A549 (cell line): ENCODE data around the gene OVCH1. TPM values are rescaled to one million over a fixed set of nuclear protein-coding genes. Genes with fewer than 3 reads are reported as not detected.

Experiments used
- ATAC-seq, 2 experiments: fragments of 200-7000 bp in 1 of 2; fragments of >200 bp in 1 of 2; cut with Nextera tagmentation in 1 of 2; cut with Tn5 transposase in 1 of 2; 3 replicates each; pipeline versions ENCODE4 v1.8.0 to v1.9.1; 2018 to 2020; ENCODE audit warnings: mild to moderate bottlenecking in 1 of 2, moderate library complexity in 1 of 2
- CTCF ChIA-PET: fragments of 300-600 bp; sonication (Branson Sonifier 250); formaldehyde crosslinking; extraction: SDS; loops from one replicate; lab custom pipeline; 2021; ENCODE audit warnings: antibody characterized with exemption, inconsistent platforms; lab: Yijun Ruan, JAX
- POLR2A ChIA-PET: fragments of 350-600 bp; formaldehyde crosslinking; extraction: SDS; loops from one replicate; lab custom pipeline; 2021; ENCODE audit warnings: antibody characterized with exemption, inconsistent platforms; lab: Yijun Ruan, JAX
- DNase-seq, 2 experiments: peaks; one replicate each; pipeline versions ENCODE4 v3.0.0 to v3.0.0-alpha.2; 2011 to 2016; ENCODE audit warnings: low read depth in 1 of 2, low spot score in 1 of 2
- FAIRE-seq: peaks from 2 replicates; lab custom pipeline; 2011; peaks lifted over from hg19 to GRCh38; lab: Jason Lieb, UNC
- H3K27ac ChIP-seq, 2 experiments: fragments of >200 bp; sonication (Bioruptor Twin); formaldehyde crosslinking; 3 replicates each; pipeline ENCODE4 v1.5.1; 2016 to 2017
- H3K4me1 ChIP-seq: fragments of >200 bp; sonication (Bioruptor Twin); formaldehyde crosslinking; 3 replicates; pipeline ENCODE4 v1.6.1; 2016
- H3K4me2 ChIP-seq: fragments of >200 bp; sonication (Bioruptor Twin); formaldehyde crosslinking; 3 replicates; pipeline ENCODE4 v1.6.1; 2016
- H3K4me3 ChIP-seq: fragments of >200 bp; sonication (Bioruptor Twin); formaldehyde crosslinking; 3 replicates; pipeline ENCODE4 v1.5.1; 2016
- H3K9me3 ChIP-seq: fragments of >200 bp; sonication (Bioruptor Twin); formaldehyde crosslinking; 3 replicates; pipeline ENCODE4 v1.6.1; 2016
- CBX2 ChIP-seq: fragments of 200-600 bp; sonication (generic); IDR thresholded peaks from 2 replicates; pipeline ENCODE4 v1.6.1; 2016; ENCODE audit warnings: low read depth, mild to moderate bottlenecking, borderline replicate concordance
- CBX8 ChIP-seq: fragments of 200-600 bp; sonication (generic); IDR thresholded peaks from 2 replicates; pipeline ENCODE4 v1.6.1; 2016
- CHD2 ChIP-seq: fragments of 150-350 bp; IDR thresholded peaks from 2 replicates; pipeline ENCODE4 v1.6.1; 2014; ENCODE audit warnings: low read length; ENCODE audit not compliant: partially characterized antibody
- EHMT2 ChIP-seq: fragments of 200-600 bp; sonication (generic); IDR thresholded peaks from 2 replicates; pipeline ENCODE4 v1.6.1; 2016; ENCODE audit warnings: antibody characterized with exemption, low read depth, mild to moderate bottlenecking, moderate library complexity
- EP300 ChIP-seq, 2 experiments: fragments of >200 bp; sonication (Bioruptor Twin); formaldehyde crosslinking; IDR thresholded peaks; 2 replicates in 1 of 2; 3 replicates in 1 of 2; pipeline ENCODE4 v1.6.1; 2016 to 2017
- ESRRA ChIP-seq: fragments of 150-350 bp; IDR thresholded peaks from 2 replicates; pipeline ENCODE4 v1.6.1; 2014; ENCODE audit warnings: mild to moderate bottlenecking, low read length, borderline replicate concordance
- FOSL2 ChIP-seq, 2 experiments: fragments of 450-650 bp in 1 of 2; fragments of >200 bp in 1 of 2; sonication (Bioruptor Twin) in 1 of 2; formaldehyde crosslinking; IDR thresholded peaks; 2 replicates each; pipeline versions ENCODE4 v1.5.0 to v1.6.1; 2016 to 2020; ENCODE audit warnings: mild to moderate bottlenecking in 1 of 2, moderate library complexity in 1 of 2
- HDAC2 ChIP-seq: fragments of 200-600 bp; sonication (generic); IDR thresholded peaks from 2 replicates; pipeline ENCODE4 v1.6.1; 2016
- HEYL ChIP-seq: fragments of 250-450 bp; sonication (Bioruptor Pico); IDR thresholded peaks from 2 replicates; pipeline ENCODE4 v1.8.0; 2021; ENCODE audit warnings: mild to moderate bottlenecking, moderate library complexity
- HOXA7 ChIP-seq: fragments of 250-450 bp; sonication (Bioruptor Pico); IDR thresholded peaks from 2 replicates; pipeline ENCODE4 v1.5.0; 2020; ENCODE audit warnings: mild to moderate bottlenecking, moderate library complexity
- HOXB5 ChIP-seq: fragments of 250-450 bp; sonication (Bioruptor Pico); IDR thresholded peaks from 2 replicates; pipeline ENCODE4 v1.5.0; 2020; ENCODE audit warnings: mild to moderate bottlenecking, moderate library complexity
- MYC ChIP-seq: IDR thresholded peaks from 2 replicates; pipeline ENCODE4 v1.6.1; 2012; ENCODE audit warnings: mild to moderate bottlenecking, inconsistent platforms, low read length, improper control_type of control experiment, borderline replicate concordance
- NFE2L2 ChIP-seq: fragments of 150-350 bp; conservative IDR thresholded peaks from 2 replicates; pipeline ENCODE4 v1.6.1; 2014; ENCODE audit warnings: low read length
- POLR2AphosphoS2 ChIP-seq: conservative IDR thresholded peaks from 2 replicates; pipeline ENCODE4 v1.6.1; 2012; ENCODE audit warnings: low read length, improper control_type of control experiment, inconsistent platforms
- RAD21 ChIP-seq, 2 experiments: fragments of >200 bp in 1 of 2; sonication (Bioruptor Twin) in 1 of 2; formaldehyde crosslinking in 1 of 2; IDR thresholded peaks in 1 of 2; conservative IDR thresholded peaks in 1 of 2; 2 replicates in 1 of 2; 3 replicates in 1 of 2; pipeline ENCODE4 v1.6.1; 2012 to 2018; ENCODE audit warnings: inconsistent platforms in 1 of 2
- RARB ChIP-seq: fragments of 250-450 bp; sonication (Bioruptor Pico); IDR thresholded peaks from 2 replicates; pipeline ENCODE4 v1.8.0; 2021; ENCODE audit warnings: mild to moderate bottlenecking, moderate library complexity
- SMC3 ChIP-seq: fragments of >200 bp; sonication (Bioruptor Twin); formaldehyde crosslinking; IDR thresholded peaks from 3 replicates; pipeline ENCODE4 v1.6.1; 2018; ENCODE audit warnings: inconsistent platforms
- ZNF302 ChIP-seq: fragments of 250-450 bp; sonication (Bioruptor Pico); IDR thresholded peaks from 2 replicates; pipeline ENCODE4 v1.9.0; 2021; ENCODE audit warnings: inconsistent platforms, mild to moderate bottlenecking, moderate library complexity
- WGBS: methylation state at CpG from one replicate; pipeline ENCODE4 v1.1.6; 2017; ENCODE audit errors: missing lambda C conversion rate; 5-methylcytosine and 5-hydroxymethylcytosine counted together
- polyA plus RNA-seq, 4 experiments: library from polyadenylated mRNA; depleted of rRNA in 3 of 4; stranded (reverse); fragments of >200 nt; fragmentation: RNase III in 1 of 4; extraction: RNeasy Plus Mini Kit Qiagen cat#74134 plus additional on column Dnase treatment in 1 of 4; gene quantifications; 2 replicates in 3 of 4; 3 replicates in 1 of 4; pipeline ENCODE4 v1.2.3, GENCODE V29; 2011 to 2017
- TF ChIP-seq, protein P1 (sequence below): IDR thresholded peaks from 2 replicates; pipeline ENCODE4 v1.6.1; 2012
- TF ChIP-seq, protein P2 (sequence below): fragments of >200 bp; sonication (Bioruptor Twin); formaldehyde crosslinking; IDR thresholded peaks from 3 replicates; pipeline ENCODE4 v1.5.1; 2016

The OVCH1 gene
- polyA plus RNA-seq, 2 of the 4 experiments (the other 2 are of a cell fraction) = not detected

DNA sequence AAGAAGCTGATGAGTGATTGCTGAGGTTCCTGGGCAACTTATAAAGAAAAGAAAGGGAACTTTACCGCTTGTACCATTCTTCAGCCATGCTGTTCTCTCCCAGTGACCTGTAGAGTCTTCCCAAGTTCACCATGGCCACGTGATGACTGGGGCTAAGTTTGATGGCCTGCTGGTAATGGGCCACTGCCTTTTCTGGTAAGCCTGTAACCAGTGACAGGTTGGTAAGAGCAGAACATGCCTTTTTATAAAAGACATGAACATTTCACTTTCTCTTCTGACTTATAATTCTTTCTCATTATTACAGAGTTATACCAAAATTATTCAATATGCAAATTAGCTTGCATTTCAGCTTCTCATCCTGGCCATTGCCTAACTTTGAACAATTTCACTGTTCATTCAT, 20.9 kb upstream of the OVCH1 start:
- H3K9me3 ChIP-seq = no peaks in the 10 kb centered on the region
- no peak overlapping the region for H3K27ac ChIP-seq
- 0% methylated on average over 2 of the region's 2 CpGs for WGBS
- H3K4me2 ChIP-seq = no peak overlapping the region
- ATAC-seq = no peak
- no peak for FAIRE-seq
- no peak for DNase-seq
- H3K4me3 ChIP-seq = no peak overlapping the region
- H3K4me1 ChIP-seq = no peaks in the 10 kb centered on the region
- CTCF ChIA-PET = interaction anchor here (0.6 to 2.7 kb wide), 9 partner anchors 8 to 1762 kb away, joined by 3 to 10 read pairs (median 6); no protein-coding TSS in a partner anchor
- TF ChIP-seq CHD2 (no peak), NFE2L2 (no peak), ESRRA (no peak), POLR2AphosphoS2 (no peak), CBX2 (no peak), SMC3 (no peak), HDAC2 (no peak), CBX8 (no peak), HEYL (no peak), EHMT2 (no peak), HOXA7 (no peak), RARB (no peak), EP300 (IDR thresholded peaks at IDR 0.05) (no peak), RAD21 (conservative IDR thresholded peaks at IDR 0.05 in 1 of 2, IDR thresholded peaks at IDR 0.05 in 1 of 2) (no peak)
- TF ChIP-seq, protein P1, sequence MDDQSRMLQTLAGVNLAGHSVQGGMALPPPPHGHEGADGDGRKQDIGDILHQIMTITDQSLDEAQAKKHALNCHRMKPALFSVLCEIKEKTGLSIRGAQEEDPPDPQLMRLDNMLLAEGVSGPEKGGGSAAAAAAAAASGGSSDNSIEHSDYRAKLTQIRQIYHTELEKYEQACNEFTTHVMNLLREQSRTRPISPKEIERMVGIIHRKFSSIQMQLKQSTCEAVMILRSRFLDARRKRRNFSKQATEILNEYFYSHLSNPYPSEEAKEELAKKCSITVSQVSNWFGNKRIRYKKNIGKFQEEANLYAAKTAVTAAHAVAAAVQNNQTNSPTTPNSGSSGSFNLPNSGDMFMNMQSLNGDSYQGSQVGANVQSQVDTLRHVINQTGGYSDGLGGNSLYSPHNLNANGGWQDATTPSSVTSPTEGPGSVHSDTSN = no peak
- TF ChIP-seq, protein P2, sequence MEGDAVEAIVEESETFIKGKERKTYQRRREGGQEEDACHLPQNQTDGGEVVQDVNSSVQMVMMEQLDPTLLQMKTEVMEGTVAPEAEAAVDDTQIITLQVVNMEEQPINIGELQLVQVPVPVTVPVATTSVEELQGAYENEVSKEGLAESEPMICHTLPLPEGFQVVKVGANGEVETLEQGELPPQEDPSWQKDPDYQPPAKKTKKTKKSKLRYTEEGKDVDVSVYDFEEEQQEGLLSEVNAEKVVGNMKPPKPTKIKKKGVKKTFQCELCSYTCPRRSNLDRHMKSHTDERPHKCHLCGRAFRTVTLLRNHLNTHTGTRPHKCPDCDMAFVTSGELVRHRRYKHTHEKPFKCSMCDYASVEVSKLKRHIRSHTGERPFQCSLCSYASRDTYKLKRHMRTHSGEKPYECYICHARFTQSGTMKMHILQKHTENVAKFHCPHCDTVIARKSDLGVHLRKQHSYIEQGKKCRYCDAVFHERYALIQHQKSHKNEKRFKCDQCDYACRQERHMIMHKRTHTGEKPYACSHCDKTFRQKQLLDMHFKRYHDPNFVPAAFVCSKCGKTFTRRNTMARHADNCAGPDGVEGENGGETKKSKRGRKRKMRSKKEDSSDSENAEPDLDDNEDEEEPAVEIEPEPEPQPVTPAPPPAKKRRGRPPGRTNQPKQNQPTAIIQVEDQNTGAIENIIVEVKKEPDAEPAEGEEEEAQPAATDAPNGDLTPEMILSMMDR = no peak
- POLR2A ChIA-PET = no interaction called here

DNA sequence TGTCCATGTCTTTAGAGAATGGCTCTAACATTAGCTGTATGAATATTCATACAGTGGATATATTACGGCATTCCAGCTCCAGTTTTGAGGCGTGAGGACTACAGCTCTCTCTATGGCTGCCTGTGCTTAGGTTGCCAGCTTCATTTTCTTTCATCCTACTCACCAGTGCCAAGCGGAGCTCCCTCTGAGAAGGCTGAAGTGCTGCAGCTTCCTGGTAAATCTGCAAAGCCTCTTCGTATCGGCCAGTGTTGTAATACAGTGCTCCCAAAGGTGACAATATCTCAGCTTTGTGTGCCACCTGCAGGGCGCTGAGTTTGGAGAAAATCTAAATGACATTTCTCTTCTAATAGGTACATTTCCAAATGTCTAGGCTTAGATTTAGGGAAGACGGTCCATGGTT, 19.8 kb upstream of the OVCH1 start:
- ATAC-seq (peak; percentile 38 to 43; a peak in 2 of 6 replicates), FAIRE-seq (no peak), DNase-seq (peak in 1 of 2 experiments; percentile 18)
- TF ChIP-seq RAD21 (conservative IDR thresholded peaks at IDR 0.05 in 1 of 2, IDR thresholded peaks at IDR 0.05 in 1 of 2) (peak in 1 of 2 experiments; percentile 37; a peak in 2 of 5 replicates), SMC3 (0 out of 3 replicates have a peak, but pooled peaks have one; percentile 29), MYC (no peak), ZNF302 (CRISPR knock-in tag) (no peak)
- WGBS = 9% methylated on average over 7 of the region's 7 CpGs
- no peak overlapping the region for H3K27ac ChIP-seq
- H3K4me3 ChIP-seq = no peak overlapping the region
- H3K9me3 ChIP-seq = no peaks in the 10 kb centered on the region
- ChIA-PET POLR2A (no interaction called here), CTCF (interaction anchor here (0.6 to 1.1 kb wide), 8 partner anchors 8 to 1721 kb away, joined by 3 to 5 read pairs (median 3); no protein-coding TSS in a partner anchor)
- H3K4me1 ChIP-seq = no peaks in the 10 kb centered on the region
- 0 out of 3 replicates have a peak overlapping the region, but pooled peaks have one; percentile 3 for H3K4me2 ChIP-seq

DNA sequence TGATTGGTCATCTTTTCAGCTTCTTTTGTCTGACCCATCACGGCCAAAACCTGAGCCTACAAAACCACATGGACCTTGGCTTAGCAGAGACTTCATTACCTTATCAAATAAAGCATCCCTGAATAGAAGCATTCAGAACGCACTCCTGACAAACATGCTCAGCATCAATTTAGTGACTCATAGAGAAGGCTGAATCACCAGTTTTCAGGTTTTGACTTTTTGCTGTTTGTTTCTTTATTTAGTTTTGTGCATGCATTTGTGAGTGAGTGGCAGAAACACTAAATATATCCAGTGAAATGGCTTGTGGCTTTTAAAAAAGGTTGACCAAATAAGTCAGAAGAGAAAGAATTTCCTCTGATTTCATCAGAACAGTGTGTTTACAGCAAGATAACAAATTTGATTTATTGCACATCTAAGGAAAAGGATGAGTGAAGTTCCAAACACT, 19.0 kb upstream of the OVCH1 start:
- H3K27ac ChIP-seq = no peak overlapping the region
- 10% methylated on average over 2 of the region's 2 CpGs for WGBS
- DNase-seq = no peak
- no peak for TF ChIP-seq HOXB5 (CRISPR knock-in tag)
- no peak for TF ChIP-seq FOSL2 (IDR thresholded peaks at IDR 0.05)
- peak; percentile 10; the same call in 1 of the 2 replicates for TF ChIP-seq FOSL2 (CRISPR knock-in tag; IDR thresholded peaks at IDR 0.05)
- no peak for FAIRE-seq
- H3K4me1 ChIP-seq = no peaks in the 10 kb centered on the region
- no peaks in the 10 kb centered on the region for H3K9me3 ChIP-seq
- ChIA-PET POLR2A (no interaction called here), CTCF (interaction anchor here (0.7 to 1.0 kb wide), 2 partner anchors 7 to 202 kb away, joined by 3 to 5 read pairs; no protein-coding TSS in a partner anchor)
- no peak overlapping the region for H3K4me2 ChIP-seq
- no peak overlapping the region for H3K4me3 ChIP-seq
- no peak for ATAC-seq
